GM10248 (cell line): ENCODE results near the gene SCNM1.

Source experiments
- CTCF ChIA-PET: fragments of 300-600 bp; sonication (Branson Sonifier 250); formaldehyde crosslinking; extraction: SDS; loops from one replicate; lab custom pipeline; 2021; ENCODE audit warnings: antibody characterized with exemption; lab: Yijun Ruan, JAX
- POLR2A ChIA-PET: fragments of 350-650 bp; sonication (Branson Sonifier 250); formaldehyde crosslinking; extraction: SDS; loops from one replicate; lab custom pipeline; 2020; ENCODE audit warnings: antibody characterized with exemption; lab: Yijun Ruan, JAX
- DNase-seq: peaks from one replicate; pipeline ENCODE4 v3.0.0; 2012; ENCODE audit errors: extremely low spot score
- TF ChIP-seq, protein P1 (sequence below): IDR thresholded peaks from 2 replicates; pipeline ENCODE4 v1.5.1; 2012; ENCODE audit warnings: mild to moderate bottlenecking, low read depth; ENCODE audit errors: extremely low read depth, missing control alignments, control extremely low read depth

The SCNM1 gene

DNA sequence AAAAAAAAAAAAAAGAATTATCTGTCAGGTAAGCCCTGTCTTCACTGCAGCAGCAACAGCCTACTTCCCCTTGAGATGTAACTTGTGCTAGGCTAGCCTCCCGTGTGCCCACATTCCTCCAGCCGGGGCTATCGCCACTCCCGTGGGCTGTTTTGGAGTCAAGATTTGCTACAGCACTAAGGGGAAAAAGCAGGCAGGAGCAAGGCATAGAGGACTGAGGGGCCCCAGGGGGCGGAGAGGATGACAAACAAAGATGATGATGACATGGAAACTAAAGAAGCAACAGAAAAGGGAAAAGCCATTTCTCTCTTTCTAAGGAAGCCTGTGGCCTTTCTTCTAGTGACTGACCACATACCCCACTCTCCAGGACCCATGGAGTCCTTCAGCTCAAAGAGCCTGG lies 7.6 kb upstream of the SCNM1 start:
- POLR2A ChIA-PET, result no interaction called here
- CTCF ChIA-PET, result interaction anchor here (1.2 to 9.9 kb wide), 7 partner anchors 17 to 152 kb away, joined by 3 to 218 read pairs (median 19); partner anchors contain the start of genes GABPB2, MINDY1 and TMOD4
- TF ChIP-seq, protein P1, sequence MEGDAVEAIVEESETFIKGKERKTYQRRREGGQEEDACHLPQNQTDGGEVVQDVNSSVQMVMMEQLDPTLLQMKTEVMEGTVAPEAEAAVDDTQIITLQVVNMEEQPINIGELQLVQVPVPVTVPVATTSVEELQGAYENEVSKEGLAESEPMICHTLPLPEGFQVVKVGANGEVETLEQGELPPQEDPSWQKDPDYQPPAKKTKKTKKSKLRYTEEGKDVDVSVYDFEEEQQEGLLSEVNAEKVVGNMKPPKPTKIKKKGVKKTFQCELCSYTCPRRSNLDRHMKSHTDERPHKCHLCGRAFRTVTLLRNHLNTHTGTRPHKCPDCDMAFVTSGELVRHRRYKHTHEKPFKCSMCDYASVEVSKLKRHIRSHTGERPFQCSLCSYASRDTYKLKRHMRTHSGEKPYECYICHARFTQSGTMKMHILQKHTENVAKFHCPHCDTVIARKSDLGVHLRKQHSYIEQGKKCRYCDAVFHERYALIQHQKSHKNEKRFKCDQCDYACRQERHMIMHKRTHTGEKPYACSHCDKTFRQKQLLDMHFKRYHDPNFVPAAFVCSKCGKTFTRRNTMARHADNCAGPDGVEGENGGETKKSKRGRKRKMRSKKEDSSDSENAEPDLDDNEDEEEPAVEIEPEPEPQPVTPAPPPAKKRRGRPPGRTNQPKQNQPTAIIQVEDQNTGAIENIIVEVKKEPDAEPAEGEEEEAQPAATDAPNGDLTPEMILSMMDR, result no peak
- no peak for DNase-seq

DNA sequence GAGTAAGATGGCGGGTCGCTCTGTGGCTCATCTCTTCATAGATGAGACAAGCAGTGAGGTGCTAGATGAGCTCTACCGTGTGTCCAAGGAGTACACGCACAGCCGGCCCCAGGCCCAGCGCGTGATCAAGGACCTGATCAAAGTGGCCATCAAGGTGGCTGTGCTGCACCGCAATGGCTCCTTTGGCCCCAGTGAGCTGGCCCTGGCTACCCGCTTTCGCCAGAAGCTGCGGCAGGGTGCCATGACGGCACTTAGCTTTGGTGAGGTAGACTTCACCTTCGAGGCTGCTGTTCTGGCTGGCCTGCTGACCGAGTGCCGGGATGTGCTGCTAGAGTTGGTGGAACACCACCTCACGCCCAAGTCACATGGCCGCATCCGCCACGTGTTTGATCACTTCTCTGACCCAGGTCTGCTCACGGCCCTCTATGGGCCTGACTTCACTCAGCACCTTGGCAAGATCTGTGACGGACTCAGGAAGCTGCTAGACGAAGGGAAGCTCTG lies 7.1 kb upstream of the SCNM1 start:
- ChIA-PET CTCF (interaction anchor here (1.0 to 9.9 kb wide), 8 partner anchors 17 to 163 kb away, joined by 3 to 218 read pairs (median 12); partner anchors contain the start of genes GABPB2, MINDY1 and TMOD4), POLR2A (no interaction called here)
- TF ChIP-seq, protein P1, result no peak
- DNase-seq, result no peak

DNA sequence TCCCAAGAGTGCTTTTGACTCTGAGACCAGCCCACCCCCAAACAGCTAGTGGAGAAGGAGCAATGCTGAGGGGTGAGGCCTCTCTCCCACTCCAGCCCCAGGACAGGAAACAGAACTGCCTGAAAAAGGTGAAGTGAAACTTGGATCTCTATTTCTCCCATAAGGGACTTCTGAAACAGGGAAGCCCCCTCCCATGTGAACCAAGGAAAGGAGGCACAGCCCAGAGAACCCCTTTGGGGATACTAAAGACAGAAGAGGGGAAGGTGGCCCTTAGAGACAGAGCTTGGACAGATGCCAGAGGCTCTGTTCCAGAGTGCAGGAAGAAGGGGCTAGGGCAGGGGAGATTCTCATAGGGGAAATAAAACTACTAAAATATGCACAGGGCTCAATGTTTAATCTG lies 6.6 kb upstream of the SCNM1 start:
- no peak for DNase-seq
- TF ChIP-seq, protein P1, result no peak
- ChIA-PET CTCF (interaction anchor here (1.0 to 9.9 kb wide), 4 partner anchors 25 to 163 kb away, joined by 3 to 218 read pairs (median 16); no protein-coding TSS in a partner anchor), POLR2A (interaction anchor here (0.6 kb wide), 1 partner anchor 119 kb away, joined by 3 read pairs; no protein-coding TSS in a partner anchor)

DNA sequence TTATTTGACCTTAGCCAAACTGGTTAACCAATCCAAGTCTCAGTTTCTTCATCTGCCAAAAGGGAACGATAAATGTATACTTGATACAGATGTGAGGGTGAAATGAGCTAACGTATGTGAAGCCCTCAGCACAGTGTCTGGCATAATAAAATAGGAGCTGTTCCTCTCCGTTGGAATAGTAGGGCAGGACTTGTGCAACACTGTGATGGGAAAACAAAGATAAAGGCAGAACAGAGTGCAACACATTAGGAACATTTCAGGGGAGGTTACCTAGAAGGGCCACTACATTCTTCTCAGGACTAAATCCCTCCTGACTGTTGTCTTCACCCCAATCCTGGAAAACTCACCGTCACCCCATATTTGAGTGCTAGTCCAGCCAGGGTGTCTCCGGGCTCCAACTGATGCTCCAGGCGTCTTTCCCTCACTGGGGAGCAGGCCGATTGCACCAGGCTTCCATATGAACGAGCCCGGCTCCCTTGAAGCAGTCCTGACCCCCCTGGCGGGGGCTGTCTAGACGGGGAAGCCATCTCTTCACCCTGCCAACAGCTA lies 1.1 kb upstream of the SCNM1 start:
- ChIA-PET POLR2A (interaction anchor here (0.6 to 1.1 kb wide), 3 partner anchors 8 to 55 kb away, joined by 3 read pairs; partner anchors contain the start of genes TNFAIP8L2 and VPS72), CTCF (interaction anchor here (1.4 to 3.6 kb wide), 5 partner anchors 8 to 87 kb away, joined by 3 to 16 read pairs (median 5); partner anchors contain the start of gene TNFAIP8L2)
- DNase-seq, result no peak

DNA sequence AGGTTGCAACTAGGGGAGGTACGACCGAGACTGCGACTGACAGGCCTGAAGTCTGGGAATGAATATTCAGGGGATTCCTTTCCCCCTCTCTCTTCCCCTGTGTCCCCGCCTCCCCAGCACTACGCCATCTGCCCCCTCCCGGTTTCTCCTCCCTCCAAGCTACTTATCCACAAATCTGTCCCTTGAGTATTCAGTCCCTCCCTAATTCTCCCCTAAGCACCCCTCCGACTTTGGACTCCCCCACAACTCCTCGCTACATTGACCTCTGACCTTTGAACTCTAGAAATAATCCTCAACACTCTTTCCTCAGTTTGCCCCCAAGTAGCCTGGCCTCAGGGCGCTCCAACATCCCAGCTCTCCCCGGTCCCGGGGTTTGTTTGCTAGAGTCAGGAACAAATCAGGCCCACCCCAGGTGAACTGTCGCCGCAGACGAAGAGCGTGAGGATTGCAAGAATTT lies 635 bp upstream of the SCNM1 start:
- POLR2A ChIA-PET, result interaction anchor here (0.6 to 1.1 kb wide), 3 partner anchors 9 to 56 kb away, joined by 3 read pairs; partner anchors contain the start of genes TNFAIP8L2 and VPS72
- CTCF ChIA-PET, result interaction anchor here (1.4 to 3.6 kb wide), 5 partner anchors 8 to 87 kb away, joined by 3 to 16 read pairs (median 5); partner anchors contain the start of gene TNFAIP8L2
- no peak for DNase-seq
- TF ChIP-seq, protein P1, result no peak

More for the DNA sequence above, 1.1 kb upstream of the SCNM1 start:
- TF ChIP-seq, protein P1, result no peak

DNA sequence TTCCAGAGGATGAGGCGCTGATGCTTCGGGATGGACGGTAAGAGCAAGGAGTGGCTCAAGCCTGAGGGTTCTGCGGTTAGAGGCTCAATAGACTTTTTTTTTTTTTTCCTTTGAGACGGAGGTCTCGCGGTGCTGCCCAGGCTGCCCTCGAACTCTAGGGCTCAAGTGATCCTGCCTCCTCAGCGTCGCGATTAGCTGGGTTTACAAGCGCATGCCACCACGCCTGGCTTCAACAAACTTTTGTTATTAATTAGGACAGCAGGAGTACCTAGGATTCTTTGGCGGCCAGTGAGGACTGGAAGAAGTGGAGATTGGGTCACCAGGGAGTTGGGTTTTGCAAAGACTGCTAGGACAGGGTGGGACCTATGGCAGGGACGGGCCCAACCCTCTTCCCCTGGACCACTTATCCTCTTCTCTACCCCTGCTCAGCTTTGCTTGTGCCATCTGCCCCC lies 587 bp downstream of the SCNM1 start:
- no peak for DNase-seq
- CTCF ChIA-PET, result interaction anchor here (1.5 to 3.6 kb wide), 4 partner anchors 10 to 142 kb away, joined by 3 to 16 read pairs (median 3); partner anchors contain the start of gene TNFAIP8L2
- TF ChIP-seq, protein P1, result no peak
- POLR2A ChIA-PET, result interaction anchor here (0.6 kb wide), 1 partner anchor 103 kb away, joined by 3 read pairs; no protein-coding TSS in a partner anchor
